Activated T-helper 1 cell treated with anti-CD3 and anti-CD28 coated beads, Interleukin-2, amount 50 U/mL, for 16 hours (primary cell): ENCODE data around the gene PNPLA1.

Source experiments
- DNase-seq, 2 donors: peaks; one replicate each; pipeline ENCODE4 v3.0.0-alpha.2; 2020; ENCODE audit warnings: low read depth in 1 of 2, low spot score in 1 of 2

The PNPLA1 gene

DNA sequence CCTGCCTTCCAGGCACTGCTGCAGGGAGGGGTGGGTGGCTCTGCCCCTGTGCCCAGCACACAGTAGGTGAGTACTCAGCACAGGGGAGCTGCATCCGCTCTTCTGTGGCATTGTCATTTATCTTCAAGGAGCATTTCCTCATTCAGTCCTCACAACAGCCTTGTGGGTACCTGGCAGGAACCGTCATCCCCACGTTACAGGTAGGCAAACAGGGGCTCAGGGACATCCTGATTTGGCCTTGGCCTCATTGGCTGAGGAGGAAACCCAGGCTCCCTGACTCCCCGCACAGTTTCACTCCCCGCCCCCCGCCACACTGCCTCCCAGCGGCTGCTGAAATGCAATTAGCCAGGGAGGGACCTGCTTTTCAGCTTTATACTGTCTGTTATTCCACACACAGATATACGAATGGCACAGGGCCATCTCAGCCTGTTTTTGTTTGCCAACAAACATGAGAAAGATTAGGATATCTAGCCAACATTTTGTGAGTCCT is 24.2 kb upstream of the PNPLA1 start:
- DNase-seq, result no peak

DNA sequence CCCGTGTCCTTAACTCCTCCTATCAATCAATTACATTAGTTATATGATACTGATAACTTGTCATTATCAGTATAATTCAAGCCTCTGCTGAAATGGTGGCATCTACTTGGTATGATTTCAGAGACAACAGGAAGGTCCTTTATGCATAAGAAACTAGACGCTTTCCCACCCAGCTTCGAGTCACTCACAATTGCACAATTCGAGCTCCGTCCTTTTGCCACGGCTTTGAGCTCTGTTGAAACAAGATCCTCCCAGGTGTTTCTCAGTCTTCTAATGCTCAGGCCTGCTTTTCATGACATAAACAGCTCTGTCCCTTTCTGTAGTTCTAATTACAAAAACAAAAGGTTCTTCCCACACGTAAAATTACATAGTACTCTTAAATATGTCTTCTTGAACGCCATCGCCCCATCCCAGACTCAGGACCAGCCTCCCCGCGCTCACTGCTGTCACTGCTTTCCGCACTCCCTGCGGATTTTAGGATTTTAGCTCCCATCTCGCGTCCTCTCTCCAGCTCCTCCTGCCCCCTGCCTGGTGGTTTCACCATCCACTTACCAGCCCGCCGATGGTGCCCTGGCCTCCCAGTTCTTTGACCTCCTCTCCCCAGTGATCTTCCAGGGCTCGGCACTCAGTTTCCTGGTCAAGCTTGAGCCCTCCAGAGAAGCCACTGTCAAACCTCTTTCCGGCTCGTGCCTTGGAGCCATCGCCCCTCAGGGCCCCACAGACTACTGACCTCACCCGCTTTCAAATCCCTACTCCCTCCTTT is 23.2 kb upstream of the PNPLA1 start:
- no peak for DNase-seq

DNA sequence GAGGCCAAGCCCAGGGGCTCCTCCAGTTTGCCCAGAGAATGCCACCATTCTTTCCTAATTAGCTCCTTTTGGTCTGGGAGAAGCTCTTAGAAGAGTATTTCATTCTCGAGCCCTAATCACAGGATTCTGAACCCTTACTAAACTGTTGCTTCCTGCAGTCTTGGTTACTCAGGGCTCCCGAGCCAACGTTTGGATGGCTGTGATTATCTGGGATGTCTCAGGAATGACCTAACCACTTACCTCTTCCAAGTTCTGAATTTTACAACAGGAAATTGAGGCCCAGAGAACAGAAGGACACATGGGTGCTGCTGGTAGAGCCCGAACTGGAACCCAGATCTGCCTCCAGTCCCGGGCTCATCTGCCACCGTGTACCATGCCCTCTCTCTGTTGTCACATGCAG is 22.2 kb upstream of the PNPLA1 start:
- no peak for DNase-seq

DNA sequence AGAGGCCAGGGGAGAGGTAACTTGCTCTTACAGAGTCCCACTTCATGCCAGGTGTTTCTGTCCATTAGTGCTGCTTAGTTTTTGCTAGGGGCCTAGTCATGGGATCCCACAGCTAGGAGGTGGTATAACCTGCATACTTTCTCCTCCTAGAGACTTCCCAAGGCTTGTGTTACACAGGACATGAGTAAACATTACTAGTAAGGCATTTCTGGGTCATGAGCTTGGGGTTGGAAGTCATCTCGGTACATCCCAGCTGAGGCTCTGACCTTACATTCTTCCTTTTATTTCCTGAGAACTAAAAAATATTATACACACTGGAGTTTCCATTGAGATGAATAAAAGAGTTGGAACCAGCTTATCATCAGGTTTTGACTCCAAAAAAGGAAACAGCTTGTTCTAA is 20.9 kb upstream of the PNPLA1 start:
- no peak for DNase-seq

DNA sequence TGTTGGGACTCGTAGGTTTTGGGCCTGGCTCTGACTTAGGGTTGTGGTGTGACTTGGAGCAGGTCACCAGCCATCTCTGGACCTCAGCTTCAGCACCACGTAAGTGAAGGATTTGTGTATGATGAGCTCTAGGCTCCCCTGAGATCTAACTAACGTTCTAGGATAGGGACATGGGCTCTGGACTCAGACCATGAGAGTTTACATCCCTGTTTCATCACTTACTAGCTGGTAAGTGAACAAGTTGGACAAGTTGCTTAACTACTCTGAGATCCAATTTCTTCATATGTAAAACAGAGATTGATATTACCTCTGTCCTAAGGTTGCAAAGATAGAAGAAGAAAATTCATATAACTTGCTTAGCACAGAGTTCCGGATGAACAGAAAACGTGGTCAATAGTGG is 20.3 kb upstream of the PNPLA1 start:
- DNase-seq, result no peak

DNA sequence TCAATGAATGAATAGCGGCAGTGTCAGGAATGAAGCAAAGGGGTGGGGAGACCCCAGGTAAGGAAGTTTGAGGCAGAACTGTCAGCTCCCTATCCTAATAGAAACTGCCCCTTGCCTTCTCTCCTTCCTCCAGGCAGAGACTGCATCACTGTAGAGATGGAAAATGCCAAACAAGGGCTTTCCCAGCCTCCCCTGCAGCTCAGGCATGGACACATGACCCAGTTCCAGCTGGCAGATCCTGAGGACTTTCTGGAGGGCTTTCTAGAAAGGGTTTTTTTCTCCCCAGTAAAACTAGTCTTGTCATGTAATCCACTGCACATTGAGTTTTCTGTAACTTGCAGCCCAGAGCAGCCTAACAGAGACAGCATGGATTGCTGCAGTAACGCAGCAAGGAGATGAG is 17.9 kb upstream of the PNPLA1 start:
- no peak for DNase-seq

DNA sequence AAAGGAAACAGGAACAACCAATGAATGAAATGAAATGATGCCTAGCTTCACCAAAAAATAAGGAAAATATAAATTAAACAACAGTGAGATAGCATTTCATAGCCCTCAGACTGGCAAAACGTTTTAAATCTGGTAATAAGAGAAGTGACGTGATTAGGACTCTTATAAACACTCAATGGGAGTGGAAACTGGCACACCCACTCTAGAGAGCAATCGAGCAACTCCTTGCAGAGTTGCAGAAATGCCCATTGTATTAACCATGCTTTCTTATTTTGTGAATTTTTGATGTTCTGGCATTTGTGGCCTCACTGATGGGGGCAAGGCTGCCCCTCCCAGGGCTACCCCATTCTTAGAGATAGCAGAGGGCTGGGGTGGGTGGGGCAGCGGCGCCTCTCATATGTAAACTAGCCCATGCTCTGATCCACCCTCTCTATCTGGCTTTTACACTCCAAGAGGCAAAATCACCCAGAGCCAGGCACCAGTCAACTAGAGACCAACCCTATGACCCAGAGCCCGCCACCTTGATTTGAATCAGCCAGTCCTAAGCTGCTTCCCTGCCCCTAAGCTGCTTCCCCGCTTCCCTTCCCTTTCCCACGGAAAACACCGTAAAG is 6.4 kb upstream of the PNPLA1 start:
- DNase-seq, result no peak

DNA sequence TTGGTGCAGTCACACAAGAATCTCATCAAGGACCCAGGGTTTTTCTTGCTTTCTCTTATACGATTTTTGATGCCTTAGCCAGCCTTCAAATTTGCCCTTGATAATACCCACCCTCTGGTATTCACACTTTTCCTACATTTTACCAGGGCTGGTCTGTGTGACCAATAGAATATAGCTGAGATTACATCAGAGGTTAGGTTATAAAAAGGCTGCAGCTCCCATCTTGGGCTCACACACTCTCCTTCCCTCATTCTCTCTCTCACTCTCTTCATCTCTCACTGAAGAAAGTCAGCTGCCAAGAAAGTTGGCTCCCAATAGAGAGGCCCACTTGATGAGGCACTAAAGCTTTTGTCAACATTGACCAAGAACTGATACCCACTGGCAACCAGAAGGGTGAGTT is 4.1 kb upstream of the PNPLA1 start:
- DNase-seq, result no peak

DNA sequence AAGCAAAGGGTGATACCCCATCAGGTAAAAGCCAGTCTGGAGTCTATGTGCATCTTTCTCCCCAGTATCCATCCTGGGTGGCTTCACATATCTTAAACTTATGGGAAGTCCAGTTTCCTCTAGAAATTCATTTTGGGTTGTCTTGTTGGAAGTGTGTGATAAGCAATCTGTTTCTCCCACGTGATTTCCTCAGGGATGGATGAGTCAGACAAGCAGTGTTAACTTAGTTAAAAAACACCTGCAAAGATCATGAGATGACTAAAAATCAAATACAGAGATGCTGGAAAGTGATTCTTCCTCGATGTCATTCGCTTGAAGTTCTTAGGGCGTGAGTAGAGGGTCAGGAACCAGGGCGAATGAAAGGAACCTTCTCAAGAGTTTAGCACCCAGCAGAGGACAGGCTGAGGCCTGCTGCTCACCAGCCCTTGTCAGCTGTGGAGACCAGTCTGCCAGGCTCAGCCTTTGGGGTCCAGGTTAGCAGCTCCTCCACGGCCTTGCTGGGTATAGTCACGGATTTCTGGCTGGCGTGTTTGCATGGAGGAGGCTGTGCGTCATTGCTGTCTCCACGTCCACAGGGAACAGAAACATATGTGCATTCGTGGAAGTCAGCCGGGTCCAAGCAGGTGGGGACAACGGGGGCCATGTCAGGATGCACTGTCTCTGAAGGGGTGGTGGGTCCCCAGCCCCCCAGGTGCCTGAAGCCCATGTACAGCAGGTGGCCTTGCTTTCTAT is 2.8 kb upstream of the PNPLA1 start:
- no peak for DNase-seq

DNA sequence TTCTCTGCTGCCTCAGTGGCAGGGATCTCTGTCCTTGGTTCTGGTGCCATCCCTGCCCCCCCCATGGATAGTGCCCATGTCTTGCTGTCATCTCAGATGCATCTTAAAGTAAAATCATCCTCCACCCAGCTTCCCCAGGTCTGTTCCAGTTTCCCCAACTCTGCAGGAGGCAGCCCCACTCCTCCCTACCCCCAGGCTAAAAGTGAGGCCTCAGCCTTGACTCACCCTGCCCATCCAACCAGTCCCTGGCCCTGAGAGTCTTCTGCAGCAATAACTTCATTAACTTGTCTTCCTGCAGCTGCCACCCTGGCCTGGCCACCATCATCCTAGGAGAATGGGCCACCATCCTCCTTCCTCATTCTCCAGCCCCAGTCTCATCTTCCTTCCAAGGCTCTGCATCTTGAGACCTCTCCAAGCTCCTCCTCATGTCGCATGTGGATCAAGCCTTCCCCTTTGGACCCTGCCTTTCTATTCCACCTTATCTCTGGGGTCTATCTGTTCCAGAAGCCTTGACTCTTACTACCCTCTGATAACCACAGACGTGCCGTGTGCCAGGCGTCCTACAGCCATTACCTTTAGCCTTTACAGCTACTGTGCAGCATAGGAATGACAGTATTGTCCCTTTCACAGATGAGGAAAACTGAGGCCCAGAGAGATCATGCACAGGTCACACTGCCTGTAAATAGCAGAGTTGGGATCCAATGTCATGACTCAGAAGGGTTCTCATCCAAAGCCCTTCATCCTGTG is 2.0 kb upstream of the PNPLA1 start:
- no peak for DNase-seq

DNA sequence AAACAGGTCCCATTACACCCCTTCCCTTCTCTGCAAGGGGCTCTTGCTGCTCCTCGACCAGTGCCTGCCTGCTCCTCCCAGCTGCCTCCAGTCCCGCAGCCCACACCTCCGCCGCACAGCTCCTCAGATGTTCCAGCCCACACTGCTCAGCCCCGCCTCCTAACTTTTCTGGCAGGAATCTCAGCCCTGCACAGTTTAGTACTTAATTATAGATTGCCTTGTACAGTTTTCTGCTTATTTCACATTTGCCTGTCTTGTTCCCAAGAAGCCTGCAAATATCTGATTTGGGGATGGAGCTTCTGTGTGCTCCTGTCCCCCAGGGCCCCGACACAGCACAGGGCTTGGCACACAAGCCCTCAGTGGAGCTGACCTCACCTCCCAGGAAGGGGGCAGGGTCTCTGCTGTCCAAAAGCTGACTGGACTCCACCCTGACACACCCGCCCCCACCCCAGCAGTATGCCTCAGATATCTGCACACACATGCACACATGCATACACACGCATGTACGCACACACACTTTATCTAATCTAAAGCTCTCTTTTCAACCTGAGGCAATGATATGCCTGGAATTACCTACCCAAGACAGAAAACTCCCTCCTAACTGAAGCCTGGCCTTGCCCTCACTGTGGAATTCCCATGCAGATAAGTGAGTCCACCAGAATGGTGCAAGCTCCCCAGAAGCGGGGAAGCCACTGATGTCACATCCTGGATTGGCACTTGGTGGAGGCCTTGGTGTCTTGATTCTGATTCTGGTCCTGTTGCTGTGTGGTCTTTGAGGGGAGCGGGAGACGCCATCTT is 1.2 kb upstream of the PNPLA1 start:
- DNase-seq, result no peak

DNA sequence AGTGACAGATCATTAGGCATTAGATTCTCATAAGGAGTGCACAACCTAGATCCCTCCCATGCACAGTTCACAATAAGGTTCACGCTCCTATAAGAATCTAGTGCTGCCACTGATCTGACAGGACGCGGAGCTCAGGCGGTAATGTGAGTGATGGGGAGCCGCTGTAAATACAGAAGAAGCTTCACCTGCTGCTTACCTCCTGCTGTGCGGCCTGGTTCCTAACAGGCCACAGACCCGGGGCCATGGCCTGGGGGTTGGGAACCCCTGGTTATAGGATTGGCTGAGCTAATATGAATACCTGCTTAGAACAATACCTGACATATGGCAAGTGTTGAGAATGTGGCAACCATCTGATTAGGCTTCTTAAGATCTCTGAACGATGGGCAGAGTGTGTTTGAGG is 2.4 kb downstream of the PNPLA1 start:
- DNase-seq, result no peak

DNA sequence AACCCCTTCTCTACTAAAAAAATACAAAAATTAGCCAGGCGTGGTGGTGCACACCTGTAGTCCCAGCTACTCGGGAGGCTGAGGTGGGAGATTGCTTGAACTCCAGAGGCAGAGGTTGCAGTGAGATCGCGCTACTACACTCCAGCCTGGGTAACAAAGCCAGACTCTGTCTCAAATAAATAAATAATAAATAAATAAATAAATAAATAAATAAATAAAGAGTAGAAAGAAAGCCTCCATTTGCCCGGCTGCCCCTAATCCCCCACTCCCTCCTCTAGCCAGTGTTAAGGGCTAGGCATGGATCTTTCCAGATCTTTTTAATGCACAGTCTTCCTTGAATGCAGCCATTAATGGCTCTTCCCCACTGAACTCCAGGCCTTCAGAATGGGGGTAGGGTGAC is 3.2 kb downstream of the PNPLA1 start:
- no peak for DNase-seq

DNA sequence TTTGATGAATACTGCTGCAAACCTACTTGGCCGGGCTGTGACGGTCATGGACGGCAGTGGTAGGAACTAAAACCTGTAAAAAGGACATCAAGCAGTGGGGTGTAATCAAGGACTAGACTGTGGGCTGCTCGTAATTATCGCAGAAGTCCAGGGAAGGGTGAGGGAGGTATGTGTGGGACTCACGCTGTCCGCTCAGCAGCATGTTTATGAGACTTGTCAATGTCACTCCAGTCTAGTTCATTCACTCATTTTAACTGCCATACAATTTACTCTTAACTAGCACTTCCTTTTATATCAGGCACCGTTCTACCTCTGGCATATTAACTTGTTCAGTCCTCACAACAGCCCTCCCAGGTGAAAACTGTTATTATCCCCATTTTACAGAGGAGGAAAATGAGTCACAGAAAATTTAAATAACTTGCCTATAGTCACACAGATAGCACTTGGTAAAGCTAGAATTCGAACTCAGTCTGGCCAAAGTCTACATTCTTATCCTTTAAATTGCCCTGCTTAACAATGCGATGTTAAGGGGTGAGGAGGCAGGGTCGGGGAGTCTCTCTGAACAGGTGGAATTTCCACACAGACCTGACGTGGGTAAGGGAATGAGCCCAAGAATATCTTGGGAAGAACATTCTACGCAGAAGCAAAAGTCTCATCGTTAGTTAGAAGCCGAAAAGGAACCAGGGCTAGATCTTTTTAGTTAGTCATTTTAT is 4.1 kb downstream of the PNPLA1 start:
- DNase-seq, result no peak

DNA sequence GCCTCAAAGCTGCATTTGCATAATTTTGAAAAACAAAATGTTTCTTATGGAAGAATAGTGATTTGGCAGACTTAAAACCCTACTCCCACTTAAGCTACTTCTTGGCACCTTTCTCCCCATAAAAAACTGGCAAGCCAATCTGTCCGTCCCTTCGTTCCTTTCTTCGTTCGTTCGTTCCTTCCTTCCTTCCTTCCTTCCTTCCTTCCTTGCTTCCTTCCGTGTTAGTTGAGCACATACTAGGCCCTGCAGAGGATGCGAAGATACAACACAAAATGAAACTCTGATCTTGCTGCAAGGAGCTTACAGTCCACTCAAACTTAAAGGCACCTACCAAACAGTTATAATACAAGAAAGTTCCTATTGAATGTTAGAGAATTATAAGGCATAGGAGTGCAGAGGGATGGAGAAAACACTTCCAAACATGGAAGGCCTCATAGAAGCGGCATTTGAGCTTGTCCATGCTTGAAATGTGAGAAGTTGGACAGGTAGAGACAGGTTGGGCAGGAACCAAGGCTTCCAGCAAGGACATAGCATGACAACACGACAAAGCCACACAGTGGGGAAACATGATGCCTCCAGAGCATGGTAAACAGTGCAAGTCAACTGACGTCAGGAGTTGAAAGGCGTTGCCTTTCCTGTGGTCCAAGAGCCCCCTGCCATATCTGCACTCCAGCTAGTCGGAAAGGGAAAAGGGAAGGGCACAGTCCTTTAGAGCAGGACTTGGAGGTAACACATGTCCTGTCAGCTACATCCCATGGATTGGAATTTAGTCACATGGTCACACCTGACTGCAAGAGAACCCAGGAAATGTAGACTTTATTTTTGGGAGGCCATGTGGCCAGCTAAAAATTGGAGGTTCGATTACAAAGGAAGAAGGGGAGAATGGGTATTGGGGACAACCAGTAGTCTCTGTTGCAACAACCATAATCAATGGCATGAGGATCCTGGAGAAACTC is 7.0 kb downstream of the PNPLA1 start:
- no peak for DNase-seq

DNA sequence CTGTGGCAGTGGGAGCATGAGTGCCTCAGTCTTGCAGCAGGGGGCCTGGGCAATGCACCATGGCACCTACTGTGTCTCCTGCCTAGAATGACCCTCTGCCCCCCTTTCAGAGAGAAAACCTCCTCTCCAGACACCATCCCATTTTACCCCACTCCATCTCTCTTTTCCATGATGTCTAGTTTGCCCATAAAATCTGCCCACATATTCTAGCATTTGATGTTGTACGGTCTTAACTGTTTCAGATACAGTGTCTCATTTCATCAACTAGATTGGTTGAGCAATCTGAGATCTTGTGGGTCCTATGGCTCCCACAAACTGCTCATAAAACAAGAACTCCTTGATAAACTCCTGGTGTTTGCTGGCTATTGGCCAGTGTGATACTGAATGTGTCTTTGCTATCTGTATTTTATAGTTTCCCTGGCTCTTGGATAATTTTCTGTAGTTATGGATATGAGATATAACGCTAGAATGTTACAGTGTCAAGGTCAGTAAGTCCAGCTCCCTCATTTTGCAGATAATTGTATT is 8.1 kb downstream of the PNPLA1 start:
- DNase-seq, result no peak

DNA sequence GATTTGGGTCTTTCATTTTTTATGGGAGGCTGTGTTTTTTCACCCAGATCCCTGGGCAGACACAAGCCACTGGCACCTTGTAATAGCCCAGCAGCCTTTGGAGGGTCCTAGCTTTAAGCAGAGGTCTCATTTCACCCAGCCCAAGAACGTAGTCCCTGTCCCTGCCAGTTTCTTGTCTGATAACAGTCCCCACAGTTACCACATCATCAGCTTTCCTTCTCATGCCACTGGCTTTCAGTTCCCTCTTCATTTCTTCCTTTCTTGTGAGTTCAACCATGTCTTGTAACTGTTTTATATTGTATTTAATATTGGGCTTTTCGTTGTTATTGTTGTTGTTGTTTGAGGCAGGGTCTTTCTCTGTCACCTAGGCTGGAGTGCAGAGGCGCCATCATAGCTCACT is 10.6 kb downstream of the PNPLA1 start:
- no peak for DNase-seq

DNA sequence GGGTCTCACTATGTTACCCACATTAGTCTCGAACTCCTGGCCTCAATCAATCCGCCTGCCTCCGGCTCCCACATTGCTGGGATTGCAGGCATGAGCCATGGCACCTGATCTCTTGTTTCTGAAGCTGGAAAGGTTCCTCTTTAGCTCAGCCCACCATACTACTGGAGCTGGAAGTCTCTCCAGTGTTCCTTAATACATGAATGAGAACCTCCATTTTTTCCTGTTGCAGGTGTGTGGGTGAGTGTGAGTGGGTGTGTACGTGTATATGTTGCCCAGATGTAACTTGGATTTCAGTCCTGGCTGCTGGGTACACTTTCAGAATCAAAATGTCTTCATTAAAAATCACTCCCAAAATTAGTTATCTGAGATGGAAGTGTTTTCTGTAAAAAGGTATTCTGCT is 11.1 kb downstream of the PNPLA1 start:
- DNase-seq, result no peak

DNA sequence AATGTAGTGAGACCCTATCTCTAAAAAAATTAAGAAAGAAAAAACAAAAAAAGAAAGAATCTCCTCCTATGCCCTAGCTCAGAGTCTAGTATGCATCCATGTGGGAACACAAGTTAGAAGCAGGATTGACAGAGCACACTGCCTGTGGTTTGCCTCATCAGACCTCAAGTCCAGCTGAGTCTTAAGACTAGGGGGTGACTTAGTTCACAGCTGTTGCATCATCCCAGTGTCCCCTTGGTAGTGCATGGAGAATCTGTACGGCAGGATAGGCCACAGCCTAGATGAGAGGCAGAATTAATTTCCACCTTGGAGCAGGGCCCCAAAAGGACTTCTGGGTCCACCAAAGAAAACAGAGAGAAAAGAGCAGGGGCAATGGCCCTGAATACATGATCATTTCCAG is 13.7 kb downstream of the PNPLA1 start:
- no peak for DNase-seq
